PC-9 (cell line): Measurements from ENCODE around the gene MICALL2.

Experiments used
- CTCF ChIP-seq: fragments of 200-600 bp; sonication (generic); conservative IDR thresholded peaks from 2 replicates; pipeline ENCODE4 v1.6.1; 2017; ENCODE audit warnings: mixed run types, antibody characterized with exemption, mild to moderate bottlenecking, moderate library complexity
- EZH2 ChIP-seq: fragments of 200-600 bp; sonication (generic); IDR thresholded peaks from 2 replicates; pipeline ENCODE4 v1.8.0; 2017; ENCODE audit warnings: antibody characterized with exemption, low read depth

- no peak for TF ChIP-seq EZH2
- TF ChIP-seq CTCF, result no peak
Observed at GRCh38 chr7:1457949-1458682, 1.2 kb downstream of the MICALL2 start.
